Astrocyte of the spinal cord (primary cell): ENCODE results near the gene DIAPH1.

Source experiments
- DNase-seq: peaks from one replicate; pipeline ENCODE4 v3.0.0; 2011; ENCODE audit warnings: low read depth, low spot score
- H3K4me3 ChIP-seq: 2 replicates; pipeline ENCODE4 v1.5.1; 2011; ENCODE audit warnings: low read depth, mild to moderate bottlenecking, low read length, moderate library complexity
- CTCF ChIP-seq: IDR thresholded peaks from 2 replicates; pipeline ENCODE4 v1.5.1; 2012; ENCODE audit warnings: low read depth, mild to moderate bottlenecking, low read length, inconsistent platforms
- in situ Hi-C: cut with HindIII; loops from 2 replicates; pipeline ENCODE4 v1.10.0; 2017; ENCODE audit warnings: low sequenced_read_pairs

The DIAPH1 gene

DNA sequence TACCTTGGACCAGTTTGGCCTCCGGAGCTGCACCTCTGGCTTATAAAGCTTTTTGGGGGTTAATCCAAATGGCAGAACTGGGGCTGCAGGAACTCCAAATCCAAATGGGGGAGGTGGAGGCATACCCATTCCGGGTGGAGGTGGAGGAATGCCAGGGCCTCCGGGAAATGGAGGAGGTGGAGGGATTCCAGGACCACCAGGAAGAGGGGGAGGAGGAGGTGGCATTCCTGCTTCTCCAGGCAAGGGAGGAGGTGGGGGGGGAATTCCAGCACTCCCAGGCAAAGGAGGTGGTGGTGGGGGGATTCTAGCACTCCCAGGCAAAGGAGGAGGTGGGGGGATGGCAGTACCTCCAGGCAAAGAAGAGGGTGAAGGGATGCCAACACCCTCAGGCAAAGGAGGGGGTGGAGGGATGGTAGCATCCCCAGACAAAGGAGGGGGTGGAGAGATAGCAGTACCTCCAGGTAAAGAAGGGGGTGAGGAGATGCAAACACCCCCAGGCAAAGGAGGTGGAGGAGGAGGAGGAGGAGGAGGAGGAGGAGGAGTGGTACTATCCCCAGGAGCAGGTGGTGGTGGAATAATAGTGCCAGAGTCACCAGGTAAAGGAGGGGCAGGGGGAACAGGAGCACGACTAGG is 45.2 kb downstream of the DIAPH1 start:
- in situ Hi-C loops, result no loop called here
- no peak for DNase-seq
- no peak overlapping the region for H3K4me3 ChIP-seq
- TF ChIP-seq CTCF, result no peak

DNA sequence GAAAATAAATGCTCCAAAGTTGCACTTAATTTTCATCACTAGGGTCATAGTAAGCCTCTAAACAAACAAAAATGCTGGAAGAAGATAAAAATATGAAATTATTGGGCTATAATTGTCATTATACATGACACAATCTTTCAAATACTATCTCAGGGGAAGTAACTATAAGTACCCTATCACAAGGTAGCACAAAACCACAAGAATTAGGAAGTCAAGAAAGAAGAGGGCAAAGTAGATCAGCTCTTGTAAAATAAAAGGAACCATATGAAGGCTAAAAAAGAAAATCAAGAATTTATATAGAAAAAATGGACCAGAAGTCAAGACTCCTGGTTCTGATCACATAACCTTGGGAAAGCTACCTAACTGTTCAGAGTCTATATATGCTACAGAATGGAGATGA is 48.1 kb downstream of the DIAPH1 start:
- H3K4me3 ChIP-seq, result no peak overlapping the region
- no peak for TF ChIP-seq CTCF
- no peak for DNase-seq
- in situ Hi-C loops, result no loop called here

DNA sequence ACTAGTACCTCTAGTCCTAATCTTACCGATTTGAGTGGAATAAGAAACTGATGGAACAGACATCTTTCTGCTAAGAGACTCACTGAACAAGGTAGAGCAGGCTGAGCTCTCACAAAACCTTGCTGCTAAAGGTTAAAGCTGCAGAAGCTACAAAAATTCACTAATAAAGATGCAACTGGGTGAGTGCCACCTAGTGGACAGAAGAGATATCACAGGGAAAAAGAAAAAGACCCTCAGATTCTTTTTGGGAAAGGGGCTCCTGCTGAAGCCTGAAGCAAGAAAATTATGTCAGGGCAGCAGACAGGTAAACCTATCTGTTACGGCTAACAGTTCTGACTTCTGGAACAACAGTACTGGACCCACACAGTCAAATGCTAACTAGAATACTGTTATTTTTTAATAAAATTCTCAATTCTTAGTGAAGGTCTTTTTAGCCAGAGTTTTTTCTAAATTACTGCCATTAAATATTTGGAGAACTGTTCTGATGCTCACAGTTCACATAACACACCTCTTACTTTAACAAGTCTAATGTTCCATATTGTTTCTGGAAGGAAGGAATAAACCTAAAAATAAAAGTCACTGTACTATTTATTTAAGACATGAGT is 51.2 kb downstream of the DIAPH1 start:
- no peak overlapping the region for H3K4me3 ChIP-seq
- DNase-seq, result no peak
- TF ChIP-seq CTCF, result peak; percentile 80
- in situ Hi-C loops, result no loop called here

DNA sequence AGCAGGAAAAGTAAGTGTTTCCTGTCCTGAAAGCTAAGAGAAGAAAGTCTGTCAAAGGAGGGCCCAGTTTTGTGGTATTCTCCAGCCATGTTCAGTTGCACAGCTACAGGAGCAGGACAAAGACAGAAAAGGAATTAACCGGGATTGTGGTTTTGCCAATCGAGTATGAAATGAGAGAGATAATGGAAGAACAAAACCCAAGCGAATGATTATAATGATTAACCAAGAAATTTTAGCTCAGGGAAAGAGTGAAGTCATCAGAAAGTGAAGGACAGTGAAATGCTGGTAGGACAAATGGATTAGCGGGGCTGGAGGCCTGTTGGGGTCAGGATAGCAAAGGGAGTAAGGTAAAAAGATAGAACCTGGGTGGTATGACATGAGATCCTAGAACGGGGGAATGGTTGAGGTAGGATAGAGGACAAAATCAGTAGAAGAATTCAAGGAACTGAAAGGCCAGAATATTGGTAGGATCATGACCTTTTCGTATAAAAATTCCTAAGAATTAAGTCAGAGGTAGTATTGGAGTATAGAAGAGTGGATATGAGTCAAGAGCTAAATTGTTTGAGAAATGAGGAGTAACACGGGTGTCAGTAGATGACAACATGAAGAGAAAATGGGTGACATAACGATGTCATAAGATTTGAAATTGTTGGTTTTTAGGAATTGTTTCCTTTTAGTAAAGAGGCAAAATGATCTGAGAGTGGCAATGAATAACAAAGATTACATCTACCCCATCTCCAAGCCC is 52.8 kb downstream of the DIAPH1 start:
- no peak for TF ChIP-seq CTCF
- DNase-seq, result no peak
- H3K4me3 ChIP-seq, result no peak overlapping the region
- in situ Hi-C loops, result no loop called here

- in situ Hi-C loops, result no loop called here
- TF ChIP-seq CTCF, result peak; percentile 80
- H3K4me3 ChIP-seq, result no peak overlapping the region
- peak; percentile 96 for DNase-seq
Observed at GRCh38 chr5:141564216-141564692, 54.5 kb downstream of the DIAPH1 start.

DNA sequence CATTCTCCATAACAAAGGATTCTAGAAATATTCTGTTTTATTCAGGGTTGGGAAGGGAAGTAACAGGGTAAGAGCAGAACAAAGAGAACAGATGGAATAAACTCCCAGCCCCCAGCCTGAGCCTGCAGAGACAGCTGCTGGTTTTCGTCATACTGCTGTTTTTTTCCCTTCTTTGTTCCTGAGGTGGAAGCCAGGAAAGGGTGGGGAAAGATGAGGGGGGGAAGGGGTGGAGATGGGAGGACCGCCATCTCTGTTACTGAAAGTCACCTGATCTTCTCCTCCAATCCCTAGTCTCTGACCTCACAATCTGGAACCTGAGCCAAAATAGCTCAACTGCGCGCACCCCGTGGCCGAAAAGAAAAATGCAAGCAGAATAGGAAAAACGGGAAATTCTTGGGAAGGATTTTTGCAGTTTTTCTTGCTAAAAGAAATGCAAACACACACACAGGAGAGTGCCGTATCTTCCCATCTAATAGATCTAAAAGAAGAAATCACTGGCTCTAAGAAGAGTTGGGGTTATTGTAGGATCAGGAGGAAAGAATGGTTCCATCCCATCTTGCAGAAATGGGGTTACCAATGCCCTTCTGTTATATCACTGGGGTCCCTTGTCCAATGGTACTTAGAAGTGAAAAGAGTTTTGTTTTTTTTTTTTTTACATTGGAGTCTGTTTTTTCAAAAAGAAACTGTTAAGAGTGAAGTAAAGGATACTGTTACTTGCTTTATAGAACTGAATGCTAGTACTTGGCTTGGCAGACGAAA is 57.9 kb downstream of the DIAPH1 start:
- peak; percentile 88 for TF ChIP-seq CTCF
- in situ Hi-C loops, result no loop called here
- peak; percentile 99 for DNase-seq
- H3K4me3 ChIP-seq, result no peak overlapping the region
